T-helper 17 cell (primary cell): ENCODE data around the gene CEP131. TPM values are rescaled to one million over a fixed set of nuclear protein-coding genes. Genes with fewer than 3 reads are reported as not detected.
"Not testable (repeated sequence)": the region's sequence is repeated elsewhere in the genome, so short reads cannot be mapped to it uniquely, and the experiment has no call there.

Experiments
- ATAC-seq: fragments of 150-1000 bp; cut with Tn5 transposase; 2 replicates; pipeline ENCODE4 v1.10.0; 2021; ENCODE audit warnings: mild to moderate bottlenecking, moderate library complexity
- DNase-seq, 3 donors: peaks; one replicate each; pipeline versions ENCODE4 v3.0.0 to v3.0.0-alpha.2; 2020 to 2021
- H3K9me3 ChIP-seq: one replicate; pipeline ENCODE4 v1.7.0; 2013; ENCODE audit warnings: low read length, mild to moderate bottlenecking; ENCODE audit not compliant: control insufficient read depth, poor library complexity, severe bottlenecking
- H3K27ac Mint-ChIP-seq: one replicate; pipeline ENCODE4 v1.8.0; 2022; ENCODE audit warnings: mild to moderate bottlenecking, moderate library complexity, mixed read lengths
- H3K27me3 Mint-ChIP-seq: one replicate; pipeline ENCODE4 v1.8.0; 2022; ENCODE audit warnings: mixed read lengths
- H3K36me3 Mint-ChIP-seq: one replicate; pipeline ENCODE4 v1.8.0; 2022; ENCODE audit warnings: low read depth, mixed read lengths
- H3K4me1 Mint-ChIP-seq: one replicate; pipeline ENCODE4 v1.8.0; 2022; ENCODE audit warnings: mild to moderate bottlenecking, mixed read lengths
- H3K4me3 Mint-ChIP-seq: one replicate; pipeline ENCODE4 v1.8.0; 2022; ENCODE audit warnings: mild to moderate bottlenecking, moderate library complexity, mixed read lengths
- total RNA-seq, 4 donors: library from RNA in 2 of 4; stranded (reverse) in 2 of 4; gene quantifications; one replicate each; pipeline ENCODE4 v1.2.3 and lab custom pipeline; 2022 to 2026

The CEP131 gene
- total RNA-seq, 2 donors from 2014 or later: 8.2 to 10.5 TPM

DNA sequence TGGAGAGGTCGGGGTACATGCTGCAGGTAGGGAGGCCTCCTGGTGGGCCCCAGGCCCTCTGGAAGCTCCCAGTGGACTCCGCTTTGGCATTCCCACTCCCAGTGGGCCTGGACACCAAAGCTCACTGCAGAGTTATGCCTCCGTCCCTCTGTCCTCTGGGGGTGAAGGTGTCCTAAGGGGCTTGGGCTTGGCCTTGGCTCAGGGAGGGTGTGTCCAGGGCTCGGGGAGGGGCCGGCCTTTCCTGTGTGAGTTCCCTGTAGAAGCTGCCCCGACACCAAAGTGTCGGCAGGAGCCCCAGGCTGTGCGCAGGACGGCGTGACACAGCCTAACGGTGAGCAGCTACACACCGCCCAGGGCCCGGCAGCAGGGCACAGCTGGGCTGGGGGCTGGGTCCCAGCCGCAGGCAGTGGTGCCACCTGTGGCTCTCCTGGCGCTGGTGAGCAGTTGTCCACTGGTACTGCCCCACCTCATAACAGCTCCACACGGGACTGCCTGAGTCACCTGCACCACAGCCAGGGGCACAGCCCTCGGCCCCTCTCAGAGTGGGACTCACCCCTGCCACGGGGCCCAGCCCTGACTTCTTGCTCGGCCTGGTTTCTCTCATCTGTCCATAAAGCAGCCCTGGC is 10.0 kb upstream of the CEP131 start:
- no peak for ATAC-seq
- Mint-ChIP-seq H3K36me3 (peaks cover 15% of the 10 kb centered on the region), H3K27ac (no peak overlapping the region), H3K4me1 (peaks cover 19% of the 10 kb centered on the region), H3K27me3 (no peaks in the 10 kb centered on the region), H3K4me3 (no peak overlapping the region)
- peak in 1 of 3 donors; percentile 6 for DNase-seq
- no peaks in the 10 kb centered on the region for H3K9me3 ChIP-seq

DNA sequence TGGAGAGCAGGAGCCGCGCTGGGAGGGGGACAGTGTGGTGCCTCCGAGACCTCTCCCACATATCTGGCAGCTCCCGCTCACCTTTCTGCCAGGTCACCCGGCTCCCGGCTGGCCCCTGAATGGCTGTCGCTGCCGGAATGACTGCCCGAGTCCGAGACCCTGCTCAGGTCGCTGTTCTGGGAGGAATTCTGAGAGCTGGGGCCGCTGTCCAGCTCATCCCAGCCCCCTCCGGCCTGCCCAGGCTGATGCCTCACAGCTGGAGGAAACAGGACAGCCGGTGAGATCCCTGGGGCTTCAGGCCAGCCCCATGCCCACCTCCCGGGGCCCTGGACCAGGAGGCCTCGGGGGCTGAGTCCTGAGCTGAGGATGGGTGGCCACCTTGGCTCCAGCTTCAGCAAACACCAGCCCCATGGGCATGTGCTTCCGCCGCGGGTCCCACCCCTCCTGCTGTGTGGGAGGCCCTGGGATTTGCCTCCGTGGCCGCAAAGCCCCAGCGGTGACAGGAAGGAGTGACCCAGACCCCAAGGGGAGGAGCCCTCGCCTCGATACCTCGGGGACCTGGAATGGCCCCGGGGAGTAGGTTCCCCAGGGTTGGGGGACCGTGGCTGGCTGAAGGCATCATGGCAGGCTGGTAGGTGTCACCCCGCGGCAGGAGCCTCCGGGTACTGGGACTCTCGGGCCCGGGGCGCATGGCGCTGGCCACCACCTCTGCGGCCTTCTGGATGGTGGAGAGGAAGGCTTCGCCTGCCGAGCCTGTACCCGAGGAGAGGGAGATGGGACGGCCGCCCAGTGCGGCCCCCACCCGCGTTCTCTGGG is 9.2 kb upstream of the CEP131 start:
- H3K4me3 Mint-ChIP-seq: no peak overlapping the region
- peaks cover 13% of the 10 kb centered on the region for H3K4me1 Mint-ChIP-seq
- no peak for ATAC-seq
- no peaks in the 10 kb centered on the region for H3K27me3 Mint-ChIP-seq
- no peak overlapping the region for H3K27ac Mint-ChIP-seq
- peaks cover 15% of the 10 kb centered on the region for H3K36me3 Mint-ChIP-seq
- peak in 1 of 3 donors; percentile 3 for DNase-seq
- H3K9me3 ChIP-seq: no peaks in the 10 kb centered on the region

DNA sequence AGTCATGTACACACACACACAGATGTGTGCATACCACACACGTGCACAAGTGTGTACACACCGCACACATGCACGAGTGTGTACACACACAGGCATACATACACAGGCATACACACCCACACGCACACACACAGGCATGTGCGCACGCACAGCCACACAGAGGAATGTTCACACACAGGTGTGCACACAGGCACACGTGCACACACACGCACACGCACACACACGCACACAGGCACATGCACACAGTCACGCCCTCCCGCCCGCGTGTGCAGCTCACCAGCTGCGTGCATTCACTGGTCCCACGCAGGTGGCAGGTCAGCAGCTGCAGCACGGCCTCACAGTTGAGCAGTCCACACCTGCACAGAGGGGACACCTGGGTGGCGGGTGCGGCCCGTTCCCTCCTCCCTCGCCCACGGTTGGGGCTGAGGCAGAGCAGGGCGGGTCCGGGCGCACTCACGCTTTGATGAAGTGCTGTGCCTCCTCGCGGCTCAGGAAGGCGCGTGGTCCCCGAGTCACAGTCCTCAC is 8.4 kb upstream of the CEP131 start:
- Mint-ChIP-seq H3K27ac (no peak overlapping the region), H3K36me3 (peaks cover 15% of the 10 kb centered on the region), H3K4me1 (peaks cover 13% of the 10 kb centered on the region), H3K4me3 (no peak overlapping the region), H3K27me3 (no peaks in the 10 kb centered on the region)
- no peaks in the 10 kb centered on the region for H3K9me3 ChIP-seq
- no peak for DNase-seq
- ATAC-seq: no peak

DNA sequence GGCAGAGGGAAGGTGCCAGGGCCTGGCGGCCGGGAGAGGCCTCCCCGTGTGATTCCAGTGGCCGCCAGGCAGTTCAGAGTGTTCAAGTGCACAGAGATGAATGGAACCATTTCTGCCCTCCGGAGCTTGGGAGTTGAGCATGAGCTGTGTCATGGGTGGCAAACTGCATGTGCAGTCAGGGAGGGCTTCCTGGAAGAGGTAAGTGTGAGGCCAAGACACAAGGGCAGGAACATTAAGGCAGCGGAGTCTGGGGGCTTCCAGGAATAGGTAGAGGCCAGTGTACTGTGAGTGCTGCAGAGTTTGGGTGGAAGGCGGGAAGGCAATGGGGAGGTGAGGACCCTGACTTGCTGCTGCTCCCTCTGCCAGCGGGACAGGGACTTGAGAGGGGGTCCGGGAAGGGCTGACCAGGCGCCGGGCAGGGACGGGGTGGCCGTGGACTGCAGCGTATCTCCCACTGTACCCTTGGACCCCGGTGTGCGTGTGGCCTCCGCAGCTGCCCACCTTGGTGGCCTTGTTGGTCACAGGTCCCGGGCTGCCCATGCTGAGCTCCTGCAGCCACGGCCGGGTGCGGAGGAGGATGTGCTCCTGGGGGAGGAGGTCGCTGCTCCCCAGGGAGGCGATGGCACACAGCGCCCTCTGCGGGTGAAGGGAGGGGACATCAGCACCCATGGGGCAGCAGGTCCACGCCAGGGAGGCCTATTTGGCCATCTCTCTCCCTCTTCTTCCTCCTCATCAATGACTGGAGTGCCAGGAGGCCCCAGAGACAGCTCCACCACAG is 7.5 kb upstream of the CEP131 start:
- H3K4me3 Mint-ChIP-seq: no peak overlapping the region
- no peak for DNase-seq

DNA sequence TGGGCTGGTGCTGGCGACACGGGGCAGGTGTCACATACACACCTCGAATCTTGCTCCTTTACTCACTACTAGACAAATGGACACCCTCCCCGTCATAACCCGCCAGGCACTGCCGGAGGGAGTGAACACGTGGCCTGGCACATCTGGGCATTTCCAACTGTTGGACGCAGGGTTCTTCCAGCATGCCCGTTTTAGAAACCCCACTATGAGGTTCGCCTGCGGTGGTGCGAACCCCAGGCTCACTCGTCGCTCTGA is 6.8 kb upstream of the CEP131 start:
- no peak for ATAC-seq

More for the DNA sequence above, 7.5 kb upstream of the CEP131 start:
- Mint-ChIP-seq H3K27ac (no peak overlapping the region), H3K4me1 (peaks cover 13% of the 10 kb centered on the region), H3K36me3 (peaks cover 15% of the 10 kb centered on the region), H3K27me3 (no peaks in the 10 kb centered on the region)
- ATAC-seq: no peak
- no peaks in the 10 kb centered on the region for H3K9me3 ChIP-seq

GRCh38 chr17:81228834-81229665 is 6.3 kb upstream of the CEP131 start:
- H3K36me3 Mint-ChIP-seq: peaks cover 12% of the 10 kb centered on the region
- H3K27me3 Mint-ChIP-seq: no peaks in the 10 kb centered on the region
- no peak overlapping the region for H3K27ac Mint-ChIP-seq
- peaks cover 8% of the 10 kb centered on the region for H3K4me1 Mint-ChIP-seq
- no peak overlapping the region for H3K4me3 Mint-ChIP-seq
- ATAC-seq (no peak), DNase-seq (no peak)
- no peaks in the 10 kb centered on the region for H3K9me3 ChIP-seq

More for the DNA sequence above, 6.8 kb upstream of the CEP131 start:
- H3K27ac Mint-ChIP-seq: no peak overlapping the region
- H3K9me3 ChIP-seq: no peaks in the 10 kb centered on the region
- H3K4me1 Mint-ChIP-seq: peaks cover 8% of the 10 kb centered on the region
- H3K36me3 Mint-ChIP-seq: peaks cover 12% of the 10 kb centered on the region
- no peaks in the 10 kb centered on the region for H3K27me3 Mint-ChIP-seq
- no peak for DNase-seq
- H3K4me3 Mint-ChIP-seq: no peak overlapping the region

DNA sequence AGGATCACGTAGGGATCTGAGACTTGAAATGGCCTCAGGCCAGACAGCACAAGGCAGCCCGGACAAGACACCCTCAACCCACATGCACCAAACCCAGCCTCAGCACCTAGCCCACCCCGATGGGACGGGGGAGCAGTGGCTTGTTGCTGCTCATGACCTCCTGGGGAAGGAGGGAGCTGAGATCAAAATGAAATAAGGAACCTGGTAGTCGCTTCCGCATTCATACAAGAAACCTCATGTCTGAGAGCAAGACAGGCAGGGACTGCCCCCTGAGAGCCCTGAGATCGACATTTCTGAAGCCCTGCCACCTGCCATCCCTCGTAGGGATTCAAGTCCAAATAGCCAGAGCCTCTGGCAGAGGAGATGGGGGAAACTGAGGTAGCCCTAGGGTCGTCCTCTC is 5.7 kb upstream of the CEP131 start:
- no peaks in the 10 kb centered on the region for H3K27me3 Mint-ChIP-seq
- H3K27ac Mint-ChIP-seq: no peak overlapping the region
- H3K4me3 Mint-ChIP-seq: no peak overlapping the region
- no peaks in the 10 kb centered on the region for H3K9me3 ChIP-seq
- ATAC-seq (peak; percentile 46), DNase-seq (no peak)
- peaks cover 12% of the 10 kb centered on the region for H3K36me3 Mint-ChIP-seq
- H3K4me1 Mint-ChIP-seq: peaks cover 13% of the 10 kb centered on the region

DNA sequence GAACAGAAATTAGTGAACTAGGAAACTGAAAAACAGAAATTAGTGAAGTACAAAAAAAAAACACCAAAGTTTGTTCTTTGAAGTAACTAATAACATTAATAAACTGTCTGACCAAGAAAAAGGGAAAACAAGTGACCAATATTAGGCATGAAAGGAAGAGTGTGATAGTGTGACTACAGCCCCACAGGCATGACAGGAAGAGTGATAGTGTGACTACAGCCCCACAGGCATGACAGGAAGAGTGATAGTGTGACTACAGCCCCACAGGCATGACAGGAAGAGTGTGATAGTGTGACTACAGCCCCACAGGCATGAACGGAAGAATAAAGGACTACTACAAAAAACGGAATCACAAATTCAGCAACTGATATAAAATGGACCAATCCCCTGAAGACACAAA is 4.9 kb upstream of the CEP131 start:
- not testable (repeated sequence) for DNase-seq, ATAC-seq, H3K27ac Mint-ChIP-seq, H3K27me3 Mint-ChIP-seq, H3K9me3 ChIP-seq, H3K4me3 Mint-ChIP-seq
- Mint-ChIP-seq H3K36me3 (peaks cover 12% of the 10 kb centered on the region), H3K4me1 (peaks cover 13% of the 10 kb centered on the region)

GRCh38 chr17:81223762-81224130 is 981 bp upstream of the CEP131 start:
- Mint-ChIP-seq H3K27ac (peak overlapping the region; percentile 78), H3K4me3 (peak overlapping the region; percentile 85), H3K27me3 (no peaks in the 10 kb centered on the region), H3K4me1 (peaks cover 8% of the 10 kb centered on the region), H3K36me3 (no peaks in the 10 kb centered on the region)
- ATAC-seq (no peak), DNase-seq (no peak)
- no peaks in the 10 kb centered on the region for H3K9me3 ChIP-seq

DNA sequence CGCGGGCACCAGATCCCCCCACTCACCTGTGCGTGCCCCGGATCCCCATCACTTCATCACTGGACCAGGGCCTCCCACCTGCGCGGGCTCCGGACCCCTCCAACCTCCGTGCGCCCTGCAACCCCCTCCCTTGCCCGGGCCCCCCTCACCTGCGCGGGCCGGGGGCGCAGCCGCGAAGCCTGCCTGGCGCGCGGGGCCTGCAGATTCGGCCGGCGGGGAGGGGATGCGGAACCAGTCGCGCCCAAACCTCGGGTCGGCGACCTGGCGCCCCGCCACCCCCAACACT is 202 bp downstream of the CEP131 start:
- Mint-ChIP-seq H3K27ac (no peak overlapping the region), H3K27me3 (no peaks in the 10 kb centered on the region), H3K4me3 (peak overlapping the region; percentile 86), H3K4me1 (peaks cover 8% of the 10 kb centered on the region), H3K36me3 (no peaks in the 10 kb centered on the region)
- H3K9me3 ChIP-seq: no peaks in the 10 kb centered on the region
- DNase-seq (no peak), ATAC-seq (no peak)

- H3K9me3 ChIP-seq: no peaks in the 10 kb centered on the region
- ATAC-seq (no peak), DNase-seq (no peak)
- Mint-ChIP-seq H3K36me3 (no peaks in the 10 kb centered on the region), H3K4me1 (peaks cover 10% of the 10 kb centered on the region), H3K27me3 (no peaks in the 10 kb centered on the region), H3K4me3 (peak overlapping the region; percentile 49), H3K27ac (no peak overlapping the region)
These were observed 734 bp downstream of the CEP131 start for GRCh38 chr17:81221842-81222619.

DNA sequence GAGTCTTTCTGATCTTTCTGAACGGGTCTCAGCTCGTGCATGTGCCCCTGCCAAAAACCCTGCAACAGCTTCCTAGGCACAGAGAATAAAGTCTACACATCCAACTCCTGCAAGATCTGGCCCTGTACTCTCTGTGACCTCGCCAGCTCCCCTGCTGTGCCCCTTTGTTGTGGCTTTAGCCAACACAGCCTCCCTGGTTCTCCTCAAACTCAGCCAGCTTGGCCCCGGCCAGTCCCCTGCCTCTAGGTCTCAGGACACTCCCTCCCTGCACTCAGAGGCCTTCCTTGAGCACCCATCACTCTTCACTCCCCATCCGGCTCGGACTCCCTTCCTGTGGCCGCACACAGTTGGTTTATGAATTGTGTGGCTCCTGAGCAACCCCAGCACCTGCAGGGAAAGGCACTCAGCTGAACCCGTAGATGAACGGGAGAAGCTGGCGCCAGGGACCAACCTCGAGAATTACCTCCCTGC is 1.4 kb downstream of the CEP131 start:
- no peaks in the 10 kb centered on the region for H3K36me3 Mint-ChIP-seq
- no peak for ATAC-seq
- peaks cover 11% of the 10 kb centered on the region for H3K4me1 Mint-ChIP-seq
- no peak for DNase-seq
- H3K27me3 Mint-ChIP-seq: no peaks in the 10 kb centered on the region
- H3K27ac Mint-ChIP-seq: no peak overlapping the region
- peak overlapping the region; percentile 49 for H3K4me3 Mint-ChIP-seq
- H3K9me3 ChIP-seq: no peaks in the 10 kb centered on the region
